ENCODE results near the gene EPB41L3.
"Not testable (repeated sequence)": the region's sequence is repeated elsewhere in the genome, so short reads cannot be mapped to it uniquely, and the experiment has no call there.

Gene EPB41L3

DNA sequence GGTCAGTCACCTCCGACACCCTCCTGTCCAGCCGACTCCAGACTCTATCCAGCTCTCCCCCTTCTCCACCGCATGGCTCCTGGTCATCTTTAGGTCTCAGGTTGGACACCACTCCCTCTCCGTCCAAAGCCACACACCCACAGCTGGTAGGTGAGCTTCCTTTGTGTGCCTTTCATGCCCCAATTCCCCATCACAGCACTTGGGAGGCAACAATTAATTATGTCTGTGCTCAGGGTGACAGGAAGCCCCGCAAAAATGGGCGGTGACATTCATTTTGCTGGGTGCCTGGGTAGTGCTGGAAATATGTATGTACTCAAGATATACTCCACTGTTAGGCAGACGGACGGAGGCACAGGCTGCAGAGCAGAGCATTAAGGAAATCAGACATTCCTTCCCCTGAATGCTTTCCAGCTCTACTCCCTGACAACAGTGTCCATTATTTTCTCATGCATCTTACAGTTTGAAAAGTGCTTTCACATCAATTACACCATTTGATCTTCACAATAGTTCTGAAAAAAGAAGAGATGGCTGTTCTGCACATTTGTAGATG, 13.1 kb downstream of the EPB41L3 start:
- no peak for DNase-seq (ENCODE audit: low read depth)

DNA sequence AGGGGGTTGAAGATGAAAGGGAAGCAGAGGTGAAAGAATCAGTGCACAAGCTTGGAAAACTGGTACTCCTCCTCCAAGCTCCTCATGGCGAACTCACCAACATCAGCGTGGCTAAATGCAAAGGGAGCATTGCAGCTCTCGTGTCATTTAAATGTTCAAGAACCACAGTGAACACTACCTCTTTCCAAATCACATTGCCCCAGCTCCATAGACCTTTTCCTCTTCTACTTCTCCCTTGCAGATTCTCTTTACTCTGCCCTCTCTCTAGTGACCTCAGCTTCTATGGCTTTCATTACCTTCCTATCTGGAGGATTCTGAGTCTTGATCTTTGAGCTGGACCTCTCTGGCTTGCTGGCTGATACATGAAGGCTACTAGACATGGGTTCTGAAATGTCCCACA, 14.3 kb downstream of the EPB41L3 start:
- no peak for DNase-seq (ENCODE audit: low read depth)

DNA sequence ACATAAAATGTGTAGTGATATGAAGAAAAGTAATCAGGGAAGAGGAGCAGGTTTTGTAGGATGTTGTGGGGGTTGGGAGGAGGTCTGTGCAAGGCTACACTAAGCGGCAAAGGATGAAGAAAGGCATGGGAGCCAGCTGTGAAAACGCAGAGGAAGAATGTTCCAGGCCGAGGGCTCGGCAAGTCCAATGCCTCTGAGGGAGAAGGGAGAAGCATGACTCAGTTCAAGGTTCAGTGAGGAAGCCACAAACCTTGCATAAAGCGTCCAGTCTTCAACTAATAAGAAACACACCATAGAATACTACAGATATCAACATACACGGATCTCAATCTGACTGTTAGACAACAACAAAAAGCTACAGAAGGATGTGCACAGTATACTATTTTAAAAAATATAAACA, 16.2 kb downstream of the EPB41L3 start:
- no peak for DNase-seq (ENCODE audit: low read depth)

DNA sequence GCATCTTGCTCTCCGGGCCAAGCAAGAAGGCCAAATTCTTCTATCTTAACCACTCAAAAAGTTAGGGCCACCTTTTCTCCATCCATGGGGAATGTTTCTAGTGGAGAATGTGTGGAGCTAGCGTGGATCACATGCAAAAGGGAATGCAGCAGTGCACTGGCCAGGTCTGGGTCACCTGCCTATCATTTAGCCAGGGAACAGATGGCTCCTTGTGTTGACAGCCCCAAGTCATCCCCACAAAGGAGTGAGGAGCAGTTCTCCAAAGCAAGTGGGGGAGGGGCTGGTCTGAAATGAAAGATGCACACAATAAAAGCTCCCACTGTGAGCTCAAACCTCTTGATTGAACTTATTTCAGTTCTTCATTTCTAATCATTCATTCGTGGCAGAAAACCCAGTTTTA, 19.1 kb downstream of the EPB41L3 start:
- DNase-seq (ENCODE audit: low read depth): no peak

DNA sequence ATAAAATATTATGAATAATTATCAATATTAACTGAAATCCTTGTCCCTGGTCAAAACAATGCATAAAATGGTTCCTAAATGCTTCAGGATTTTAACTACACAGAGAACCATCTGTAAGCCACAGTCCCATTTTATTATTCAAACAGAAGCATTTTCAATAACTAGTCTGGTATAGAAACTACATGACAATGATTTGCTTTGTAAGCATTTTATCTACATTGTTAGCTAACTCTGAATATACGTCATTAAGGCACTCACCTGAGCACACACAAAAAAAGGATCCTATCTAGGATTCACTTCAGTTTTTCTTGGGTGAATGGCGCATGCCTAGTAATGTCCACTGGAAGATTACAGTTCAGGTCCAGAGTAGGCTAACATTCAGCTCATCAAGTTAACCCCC, 22.8 kb downstream of the EPB41L3 start:
- DNase-seq (ENCODE audit: low read depth): no peak

DNA sequence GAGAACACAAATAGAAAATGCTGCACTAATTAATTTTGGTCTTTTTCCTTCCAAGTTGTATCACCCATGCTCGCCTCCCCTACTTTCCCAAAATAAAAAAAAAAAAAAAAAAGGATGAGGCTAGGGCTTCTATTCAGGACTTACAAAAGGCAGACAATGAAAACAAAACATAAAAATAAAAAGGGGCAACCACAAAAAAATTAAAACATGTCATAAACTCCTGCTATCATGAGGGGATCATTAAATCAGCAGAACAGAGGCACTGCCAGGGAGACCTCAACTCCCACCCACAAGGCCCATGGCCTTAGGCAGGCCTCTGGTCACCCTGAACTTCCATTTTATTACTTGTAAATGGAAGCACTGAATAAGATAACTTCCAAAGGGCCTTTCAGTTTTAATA, 23.3 kb downstream of the EPB41L3 start:
- no peak for DNase-seq (ENCODE audit: low read depth)

DNA sequence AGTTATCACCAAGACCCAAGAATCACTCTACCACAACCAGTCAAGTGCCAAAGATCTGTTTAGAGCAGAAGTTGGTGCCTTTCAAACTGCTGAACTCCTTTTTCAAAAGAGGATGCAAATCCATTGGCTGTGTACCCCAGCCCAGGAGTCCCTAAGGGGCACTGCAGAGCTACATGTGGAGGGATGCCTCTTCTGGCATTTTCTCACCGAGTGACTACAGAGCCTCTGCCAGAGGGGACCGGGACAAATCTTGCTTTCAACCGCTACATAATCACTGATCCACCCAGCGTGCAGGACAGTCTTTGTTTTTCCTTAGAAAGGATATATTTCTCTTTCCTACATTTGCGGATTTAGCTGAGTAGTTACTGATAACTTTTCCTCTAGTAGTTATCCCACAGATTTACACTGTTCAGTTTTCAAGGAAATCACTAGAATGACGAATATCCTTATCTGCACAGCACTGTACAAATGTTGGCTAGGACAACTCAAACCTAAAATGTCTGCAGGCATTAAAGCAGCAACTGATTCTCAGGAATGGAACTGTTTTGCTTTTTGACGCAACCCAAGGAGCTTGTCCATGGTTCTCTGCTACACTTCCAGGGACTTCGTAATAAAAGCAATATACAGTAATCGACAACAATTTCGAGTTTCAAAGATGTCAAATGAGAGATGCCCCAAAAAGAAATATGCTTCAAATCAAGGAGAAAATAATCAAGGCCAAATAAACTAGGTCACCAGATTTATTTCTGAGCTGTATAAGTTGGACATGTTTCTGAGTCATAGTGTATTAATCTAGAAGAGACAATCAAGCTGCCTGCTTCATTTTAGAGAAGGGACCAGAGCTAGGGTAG, 24.1 kb downstream of the EPB41L3 start:
- no peak for DNase-seq (ENCODE audit: low read depth)

DNA sequence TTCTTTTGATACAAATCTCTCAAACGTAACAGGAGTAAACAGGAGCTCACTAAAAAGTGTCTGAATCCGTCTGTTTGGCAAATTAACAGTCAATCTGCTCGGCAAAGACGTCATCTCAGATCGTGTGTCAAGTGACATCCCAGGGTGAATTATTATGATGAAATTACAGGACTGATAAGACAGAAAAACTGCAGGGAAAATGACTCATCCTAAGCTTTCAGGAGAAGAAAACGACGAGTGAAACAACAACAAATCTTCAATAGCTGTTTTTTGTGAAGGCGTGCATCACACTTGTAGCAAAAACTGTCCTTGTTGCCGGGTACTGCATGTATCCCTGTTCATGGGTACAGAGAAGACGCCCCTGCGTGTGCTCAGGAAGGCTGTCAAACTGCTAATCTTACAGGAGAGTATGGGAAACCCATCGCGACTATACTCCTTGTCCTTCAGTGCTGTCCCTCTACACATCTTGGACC, 24.9 kb downstream of the EPB41L3 start:
- DNase-seq (ENCODE audit: low read depth): no peak

DNA sequence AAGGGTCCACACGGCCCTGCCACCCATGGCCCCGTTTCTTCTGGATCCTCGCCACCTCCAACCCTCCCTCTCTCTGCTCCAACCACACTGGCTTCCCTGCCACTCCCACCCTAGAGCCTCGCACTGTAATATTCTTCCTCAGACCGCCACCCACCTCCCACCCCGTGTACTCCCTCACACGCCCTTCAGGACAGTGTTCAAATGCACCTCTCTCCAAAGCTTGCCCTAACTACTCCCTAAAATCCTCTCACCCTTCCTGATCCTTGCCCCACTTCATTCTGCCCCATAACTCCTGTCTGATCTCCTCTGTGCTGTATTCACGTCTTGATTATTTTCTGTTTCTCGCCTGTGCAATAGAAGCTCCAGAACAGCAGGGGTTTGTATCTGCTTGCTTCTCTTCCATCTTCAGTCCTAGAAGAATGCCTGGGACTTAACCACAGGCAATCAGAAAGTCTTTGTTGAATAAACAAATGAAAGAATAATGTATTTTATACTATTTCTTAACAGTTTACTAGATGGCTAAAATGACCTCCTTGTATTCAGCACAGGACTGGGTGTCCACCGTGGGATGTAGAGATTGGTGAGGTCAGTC, 25.5 kb downstream of the EPB41L3 start:
- DNase-seq (ENCODE audit: low read depth): no peak

DNA sequence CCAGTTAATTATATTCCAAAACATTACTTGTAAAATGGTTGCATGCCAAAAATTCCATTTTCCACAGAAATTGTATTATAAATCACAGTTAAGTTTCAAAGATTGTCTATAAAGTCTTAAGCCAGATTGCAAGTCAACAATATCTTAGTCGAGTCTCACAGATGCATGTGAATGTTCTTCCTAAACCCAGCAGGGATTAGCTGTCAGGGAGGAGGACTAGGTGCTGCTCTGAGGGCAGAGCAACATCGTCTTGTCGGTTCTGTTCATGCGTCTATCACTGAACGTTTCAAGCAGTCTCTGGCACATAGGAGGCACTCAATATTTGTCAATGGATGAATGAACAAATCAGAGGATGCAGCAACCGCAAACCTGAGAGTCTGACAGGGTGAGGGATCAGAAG, 27.0 kb downstream of the EPB41L3 start:
- no peak for DNase-seq (ENCODE audit: low read depth)

DNA sequence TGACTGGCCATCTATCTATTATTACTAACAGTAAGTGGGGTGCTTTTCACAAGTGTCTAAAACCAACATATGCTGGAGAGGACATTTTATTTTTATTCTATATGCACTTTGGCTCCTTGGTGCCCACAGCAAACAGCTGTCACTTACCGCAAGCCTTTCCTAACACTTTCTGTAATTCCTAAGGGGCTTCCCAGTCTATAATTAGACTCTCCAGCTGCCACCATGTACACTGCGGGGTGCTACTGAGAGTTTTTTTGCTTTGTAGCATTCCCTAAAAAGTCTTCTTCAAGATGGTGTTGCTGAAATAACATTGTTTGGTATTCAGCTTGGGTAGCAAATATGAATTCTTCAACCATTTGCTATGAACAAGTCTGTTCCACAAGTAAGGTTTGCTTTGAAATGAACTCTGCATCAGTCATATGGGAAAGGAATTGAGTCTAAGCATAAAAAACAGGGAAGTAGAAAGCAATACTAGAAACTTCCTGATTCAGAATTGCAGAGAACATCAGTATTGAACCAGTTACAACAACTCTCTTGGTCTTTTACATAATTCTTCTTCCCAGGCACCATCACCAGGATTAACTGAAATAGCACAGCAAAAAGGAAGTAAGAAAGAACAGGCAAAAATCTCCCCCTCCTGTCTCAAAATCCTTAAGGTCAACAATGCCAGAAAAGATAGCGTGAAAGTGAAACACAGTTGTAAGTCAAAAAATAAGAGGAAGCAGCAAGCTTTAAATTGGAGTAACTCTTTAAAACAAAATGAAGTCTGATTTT, 28.6 kb downstream of the EPB41L3 start:
- DNase-seq (ENCODE audit: low read depth): no peak

DNA sequence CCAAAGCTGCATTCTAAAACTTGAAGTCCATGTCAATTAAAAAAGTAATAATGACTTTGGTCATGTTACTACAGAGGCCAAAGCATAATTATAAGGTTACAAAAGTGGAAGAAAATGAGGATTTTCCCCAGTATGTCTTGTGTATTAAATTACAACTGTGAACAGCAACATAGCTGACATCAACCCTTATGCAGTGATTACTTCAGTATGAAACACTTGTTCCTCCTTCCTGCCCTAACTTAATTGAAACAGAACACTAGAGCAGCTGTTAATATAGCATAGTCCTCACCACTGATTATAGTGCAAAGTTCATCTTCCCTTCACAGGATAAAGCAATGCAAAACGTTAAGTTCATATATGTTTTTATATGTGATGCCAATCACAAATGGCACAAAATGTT, 29.9 kb downstream of the EPB41L3 start:
- no peak for DNase-seq (ENCODE audit: low read depth)

DNA sequence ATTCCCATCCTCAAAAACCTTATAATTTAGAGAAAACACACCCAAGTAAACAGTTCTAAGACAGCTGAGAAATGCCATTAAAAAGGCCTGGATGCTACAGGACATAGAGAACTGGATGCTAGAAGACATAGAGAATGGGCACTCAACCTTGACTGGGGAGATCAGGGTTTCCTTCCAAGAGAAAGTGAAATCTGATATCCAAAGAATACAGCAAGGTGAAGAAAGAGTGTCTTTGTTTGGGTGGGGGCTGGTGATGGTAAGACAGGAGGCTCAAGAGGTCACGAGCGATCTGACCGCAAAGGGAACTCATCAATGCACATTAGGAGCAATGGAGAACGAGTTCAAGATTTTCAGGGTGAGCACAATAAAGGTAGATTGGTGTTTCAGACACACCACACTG, 31.6 kb downstream of the EPB41L3 start:
- DNase-seq (ENCODE audit: low read depth): no peak

DNA sequence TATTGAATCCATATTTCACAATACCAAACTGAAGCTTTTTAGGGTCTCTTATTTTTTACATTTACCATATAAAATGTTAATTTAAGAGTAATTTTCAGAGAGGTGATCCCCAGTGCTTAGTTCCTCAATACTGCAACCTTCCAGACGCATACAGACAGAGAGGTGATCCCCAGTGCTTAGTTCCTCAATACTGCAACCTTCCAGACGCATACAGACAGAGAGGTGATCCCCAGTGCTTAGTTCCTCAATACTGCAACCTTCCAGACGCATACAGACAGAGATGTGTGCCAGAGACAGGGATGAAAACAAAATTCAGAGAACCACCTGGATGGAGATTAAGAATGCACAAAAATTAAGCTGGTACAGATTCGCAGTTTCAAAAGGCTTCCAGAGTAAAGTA, 32.3 kb downstream of the EPB41L3 start:
- not testable (repeated sequence) for DNase-seq (ENCODE audit: low read depth)

DNA sequence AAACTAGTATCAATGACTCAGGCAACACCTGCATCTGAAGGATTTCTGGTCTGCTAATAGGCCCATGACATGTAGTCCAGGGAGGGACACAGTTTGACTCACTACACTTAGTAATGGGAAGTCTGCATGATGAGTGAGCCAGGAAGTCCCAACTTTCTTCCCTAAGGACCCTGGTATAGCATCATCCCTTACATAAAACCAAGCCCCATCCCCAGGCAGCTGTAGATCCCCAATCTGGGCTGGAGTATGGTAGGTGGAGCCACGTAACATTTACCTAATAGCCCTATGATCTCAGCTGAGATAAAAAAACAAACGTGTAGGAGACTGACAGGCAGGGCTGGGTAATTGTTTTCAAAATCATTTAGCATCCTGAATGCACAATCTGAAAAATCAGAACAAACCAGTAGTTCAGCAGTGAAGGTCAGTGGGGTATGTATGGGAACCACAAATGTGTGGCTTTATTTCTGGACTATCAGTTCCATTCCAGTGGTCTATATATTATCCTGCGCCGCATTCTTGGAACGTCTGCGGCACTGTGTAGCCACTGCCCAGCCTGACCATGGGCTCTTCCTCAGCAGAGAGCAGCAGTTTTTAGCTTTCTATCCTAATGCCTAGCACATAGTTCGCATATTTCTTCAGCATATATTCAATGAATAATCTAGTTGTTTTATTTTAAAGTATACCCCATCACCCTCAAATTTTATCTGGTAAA, 33.5 kb downstream of the EPB41L3 start:
- no peak for DNase-seq (ENCODE audit: low read depth)

DNA sequence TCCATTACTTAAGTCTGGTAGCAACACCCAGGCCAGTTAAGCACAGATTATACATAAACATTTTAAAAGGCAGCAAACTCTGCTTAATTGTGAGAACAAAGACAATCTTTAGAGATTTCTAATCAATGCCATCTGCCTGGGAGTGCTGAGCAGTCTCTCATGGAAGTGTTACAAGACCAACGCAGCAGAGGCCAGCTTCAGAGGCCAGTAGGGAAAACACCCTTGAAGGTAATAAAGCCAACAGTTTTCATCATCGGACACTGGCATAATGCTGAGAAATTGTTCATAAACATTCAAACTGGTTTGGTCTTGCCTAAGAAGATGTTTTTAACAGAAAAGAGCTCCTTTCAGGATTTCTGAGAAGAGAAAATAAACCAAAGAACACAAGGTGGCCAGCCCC, 35.0 kb downstream of the EPB41L3 start:
- no peak for DNase-seq (ENCODE audit: low read depth)

DNA sequence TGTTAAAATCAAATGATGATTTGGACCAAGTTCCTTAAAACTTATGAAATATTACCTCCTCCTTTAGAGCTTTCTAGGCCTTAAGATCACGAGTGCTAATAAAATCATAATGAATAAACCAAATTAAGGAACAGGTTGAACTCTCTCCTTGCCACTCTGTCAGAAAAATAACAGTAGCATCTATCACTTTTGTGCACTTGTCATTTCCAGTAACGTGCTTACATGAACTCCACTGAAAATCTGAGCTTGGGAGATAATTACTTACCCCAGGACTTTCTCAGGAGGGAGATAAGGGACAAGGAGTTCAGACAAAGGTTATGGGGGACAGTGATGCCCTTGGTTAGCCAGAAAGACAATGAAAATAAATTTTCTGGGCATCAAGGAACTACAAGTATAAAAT, 36.0 kb downstream of the EPB41L3 start:
- no peak for DNase-seq (ENCODE audit: low read depth)

DNA sequence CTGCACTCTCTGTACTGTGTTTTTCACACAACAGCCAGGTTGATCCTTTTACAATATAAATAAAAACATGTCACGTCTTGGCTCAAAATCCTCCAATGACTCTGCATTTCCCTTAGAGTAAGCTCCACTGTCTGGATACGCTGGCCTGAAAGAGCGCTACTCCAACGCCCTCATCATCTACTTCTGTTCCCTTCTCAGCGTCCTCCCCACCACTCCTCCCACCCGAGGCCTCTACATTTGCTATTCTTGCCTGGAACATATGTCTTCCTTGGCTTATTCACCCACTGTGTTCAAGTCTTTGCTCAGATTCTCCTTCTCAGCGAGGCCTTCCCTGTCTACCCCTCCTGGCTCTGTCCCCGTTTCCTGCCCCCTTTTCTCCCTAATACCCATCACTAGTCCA, 37.6 kb downstream of the EPB41L3 start:
- DNase-seq (ENCODE audit: low read depth): no peak

DNA sequence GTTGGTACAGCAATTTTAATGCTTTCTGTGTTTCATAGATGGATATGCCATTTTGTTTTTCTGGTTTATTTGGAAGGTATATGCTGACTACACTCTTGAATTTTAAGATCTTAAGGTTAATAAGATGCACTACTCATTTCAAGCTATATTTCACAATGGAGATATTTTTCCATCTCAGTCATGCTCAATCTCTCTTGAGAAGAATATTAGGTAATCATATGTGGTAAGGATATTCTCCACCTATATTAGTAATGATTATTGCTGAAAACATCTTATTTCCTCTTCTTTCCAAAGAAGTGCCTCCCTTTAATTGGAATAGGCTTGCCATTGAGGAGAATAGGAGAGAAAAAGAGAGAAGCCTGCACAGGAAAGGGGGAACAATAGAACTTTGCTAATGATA, 40.1 kb downstream of the EPB41L3 start:
- DNase-seq (ENCODE audit: low read depth): no peak

DNA sequence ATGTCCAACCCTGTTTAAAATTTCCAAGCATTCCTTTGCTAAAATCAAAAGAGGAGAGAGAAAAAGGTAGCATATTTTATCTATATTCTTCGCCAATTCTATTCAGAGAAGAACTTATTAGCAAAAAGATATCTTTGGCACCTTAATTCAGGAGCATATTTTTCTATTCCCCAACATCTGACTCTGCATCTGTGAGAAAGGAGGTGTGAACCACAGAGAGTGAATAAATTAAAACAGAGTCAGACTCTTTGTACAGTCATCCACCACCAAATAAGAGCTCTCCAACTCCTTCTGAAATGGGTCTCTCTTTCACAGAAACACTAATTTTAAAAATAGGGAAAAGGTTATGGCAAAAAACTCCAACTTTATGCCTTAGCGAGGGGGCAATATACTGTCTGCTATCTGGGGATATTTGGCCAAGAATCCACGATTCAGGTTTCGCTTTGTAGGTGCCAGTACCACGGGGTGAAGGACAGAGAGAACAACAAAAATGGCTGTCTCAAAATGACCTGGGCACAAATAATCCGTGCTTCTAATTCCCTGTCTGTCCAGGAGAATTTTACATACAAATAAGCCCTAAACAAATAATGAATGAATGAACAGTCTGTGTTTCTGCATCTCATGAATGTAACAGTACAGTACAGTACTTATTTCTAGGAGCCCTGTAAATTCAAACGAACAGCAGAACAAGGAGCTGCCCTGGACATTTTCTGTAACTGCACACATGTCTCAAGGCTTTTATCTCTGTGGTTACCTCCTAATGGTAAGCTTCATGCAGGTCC, 43.4 kb downstream of the EPB41L3 start:
- DNase-seq (ENCODE audit: low read depth): no peak

DNA sequence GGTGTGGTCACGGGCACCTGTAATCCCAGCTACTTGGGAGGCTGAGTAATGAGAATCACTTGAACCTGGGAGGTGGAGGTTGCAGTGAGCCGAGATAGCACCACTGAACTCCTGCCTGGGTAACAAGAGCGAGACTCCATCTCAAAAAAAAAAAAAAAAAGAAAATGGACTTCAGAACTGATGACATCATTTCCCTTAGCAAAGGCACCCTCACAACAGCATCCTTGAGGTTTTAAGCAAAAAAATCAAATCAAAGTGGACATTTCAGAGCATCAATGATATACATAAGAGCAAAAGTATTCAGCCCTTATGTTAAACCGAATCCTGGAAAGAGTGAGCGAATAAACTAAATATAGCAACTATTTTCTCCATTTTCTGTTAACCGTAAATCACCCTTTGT, 45.3 kb downstream of the EPB41L3 start:
- DNase-seq (ENCODE audit: low read depth): no peak
